Stimulated activated CD4-positive, alpha-beta T cell treated with anti-CD3 and anti-CD28 coated beads, Interleukin-1b, Interleukin-23, amount 100 ng/mL, for 4 hours (primary cell): ENCODE data around the gene FOXP1.

ENCODE experiments used
- DNase-seq, 2 donors: peaks; one replicate each; pipeline ENCODE4 v3.0.0-alpha.2; 2020; ENCODE audit warnings: low read depth in 2 of 2

The FOXP1 gene

DNA sequence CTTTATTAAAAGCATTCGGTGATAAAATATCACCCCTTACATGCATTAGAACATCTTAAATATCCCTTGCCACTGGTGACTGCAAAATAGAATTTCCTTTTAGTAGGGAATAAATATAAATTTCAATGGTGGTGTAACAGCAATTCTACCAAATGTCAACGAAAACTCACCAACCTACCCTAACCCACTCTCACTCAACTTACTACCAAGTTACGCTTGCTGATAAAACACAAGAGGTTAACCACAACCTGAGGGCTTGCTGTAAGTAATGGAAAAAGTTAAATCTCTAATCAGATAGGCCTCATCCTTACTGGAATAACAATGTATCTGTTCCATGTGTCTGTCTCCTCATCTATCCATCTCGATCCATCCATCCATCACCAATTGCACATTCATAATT lies 274.7 kb downstream of the FOXP1 start:
- DNase-seq, result no peak

GRCh38 chr3:71307991-71308697 lies 275.4 kb downstream of the FOXP1 start:
- DNase-seq, result no peak

- no peak for DNase-seq
These were observed 278.0 kb downstream of the FOXP1 start for GRCh38 chr3:71305231-71306206.

- DNase-seq, result no peak
These were observed 278.8 kb downstream of the FOXP1 start for GRCh38 chr3:71304684-71305083.

DNA sequence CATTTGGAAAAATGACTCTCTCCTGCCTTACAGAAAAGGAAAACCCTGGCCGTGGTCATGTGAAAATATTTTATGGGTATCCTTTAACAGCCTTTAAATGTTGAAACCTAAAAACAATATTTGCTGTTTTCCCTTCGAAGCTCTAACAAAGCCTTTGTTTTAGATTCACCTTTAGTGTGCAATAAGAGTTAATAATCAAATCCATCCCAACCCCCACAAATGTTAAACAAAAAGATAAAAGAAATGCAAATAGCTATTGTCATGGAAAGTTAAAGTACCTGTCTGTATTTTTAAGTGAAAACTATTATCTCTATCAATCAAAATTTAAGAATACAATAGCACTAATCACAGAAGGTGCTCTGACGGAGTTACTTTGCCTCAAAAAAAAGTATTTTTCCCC lies 279.3 kb downstream of the FOXP1 start:
- no peak for DNase-seq

- no peak for DNase-seq
These were observed 279.8 kb downstream of the FOXP1 start for GRCh38 chr3:71303627-71304200.

DNA sequence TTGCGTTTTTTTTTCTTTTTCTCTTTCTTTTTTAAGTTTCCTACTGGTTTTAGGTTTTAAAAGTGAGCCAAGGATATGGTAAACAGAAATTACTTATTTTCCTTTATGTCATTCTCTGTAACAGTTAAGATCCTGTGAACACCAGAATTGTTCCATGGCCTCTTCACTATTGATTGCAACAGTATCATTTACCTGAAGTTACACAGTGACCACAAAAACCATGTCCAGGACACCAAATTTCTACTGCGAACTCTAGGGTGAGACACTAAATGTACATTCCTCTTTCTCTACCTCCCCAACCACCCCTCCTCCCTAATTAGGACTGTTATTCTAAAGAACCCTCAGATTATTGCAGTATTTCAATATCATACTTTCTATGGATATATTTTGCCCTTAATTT lies 280.9 kb downstream of the FOXP1 start:
- DNase-seq, result no peak

- no peak for DNase-seq
These were observed 282.6 kb downstream of the FOXP1 start for GRCh38 chr3:71300951-71301393.

GRCh38 chr3:71299160-71299559 lies 284.4 kb downstream of the FOXP1 start:
- DNase-seq, result no peak

GRCh38 chr3:71294919-71295318 lies 288.6 kb downstream of the FOXP1 start:
- DNase-seq, result no peak

DNA sequence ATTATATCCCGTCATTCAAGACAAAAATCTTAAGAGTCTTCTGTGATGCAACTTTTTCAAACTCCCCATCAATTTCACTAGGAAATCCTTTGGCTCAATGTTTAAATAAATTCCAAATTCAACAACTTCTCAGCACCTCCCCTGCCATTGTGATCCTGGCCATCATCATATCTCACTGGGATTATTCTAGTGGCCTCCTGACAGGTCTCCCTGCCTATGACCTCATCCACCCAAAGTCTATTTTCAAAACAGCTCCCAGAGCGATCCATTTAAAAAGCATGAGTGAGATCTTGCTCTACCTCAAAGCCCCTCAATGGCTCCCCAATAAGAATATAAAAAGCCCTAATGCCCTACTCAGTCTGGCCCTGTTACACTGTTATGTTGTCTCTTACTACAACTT lies 293.2 kb downstream of the FOXP1 start:
- no peak for DNase-seq

DNA sequence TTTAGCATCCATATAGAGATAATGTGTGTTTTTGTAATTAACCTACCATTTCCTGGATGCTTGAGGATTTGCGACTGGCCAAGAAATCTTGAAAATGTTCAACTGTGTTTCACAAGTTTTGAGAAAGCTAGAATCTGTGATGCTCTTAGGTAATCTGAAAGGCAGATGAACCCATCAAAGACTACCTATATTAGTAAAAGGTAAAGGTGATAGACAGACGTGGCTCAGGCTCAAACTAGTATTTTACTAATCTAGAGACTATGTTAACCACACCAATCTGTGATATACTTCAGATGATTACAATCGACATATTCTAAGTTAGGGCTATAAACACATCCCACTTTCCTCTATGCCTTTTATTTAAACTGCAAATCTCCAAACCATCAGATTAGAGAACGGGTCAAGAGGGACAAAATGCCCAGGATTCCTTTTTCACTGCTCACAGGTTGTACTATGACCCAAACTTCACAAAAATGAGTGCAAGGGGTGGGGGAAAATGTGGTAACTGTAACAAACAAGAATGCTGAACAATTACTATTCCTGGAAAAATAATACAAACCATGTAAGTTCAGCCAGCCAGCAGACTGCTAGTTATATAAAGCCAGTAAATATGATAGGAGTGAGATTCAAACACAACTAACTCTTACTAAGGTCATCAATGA lies 295.1 kb downstream of the FOXP1 start:
- no peak for DNase-seq

- no peak for DNase-seq
These were observed 298.4 kb downstream of the FOXP1 start for GRCh38 chr3:71285086-71285485.

GRCh38 chr3:71282976-71283375 lies 300.6 kb downstream of the FOXP1 start:
- DNase-seq, result no peak

DNA sequence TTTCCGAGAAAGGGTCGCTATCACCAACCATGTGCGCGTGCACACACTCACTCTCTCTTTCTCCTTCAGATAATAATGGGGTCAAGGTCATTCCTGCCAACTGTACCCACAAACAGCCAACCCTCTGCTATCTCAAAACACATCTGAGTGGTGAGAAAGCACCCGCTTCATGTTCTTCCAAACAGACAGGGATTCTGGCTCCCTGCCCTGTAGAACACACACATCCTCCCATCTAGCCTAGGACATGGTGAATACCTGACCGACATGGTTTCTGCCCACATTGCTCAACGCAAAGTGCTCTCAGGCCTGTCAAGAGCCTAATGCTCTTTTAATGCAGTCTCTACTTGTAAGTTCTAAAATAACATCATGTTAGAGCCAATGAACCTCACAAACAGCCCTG lies 302.2 kb downstream of the FOXP1 start:
- DNase-seq, result no peak

DNA sequence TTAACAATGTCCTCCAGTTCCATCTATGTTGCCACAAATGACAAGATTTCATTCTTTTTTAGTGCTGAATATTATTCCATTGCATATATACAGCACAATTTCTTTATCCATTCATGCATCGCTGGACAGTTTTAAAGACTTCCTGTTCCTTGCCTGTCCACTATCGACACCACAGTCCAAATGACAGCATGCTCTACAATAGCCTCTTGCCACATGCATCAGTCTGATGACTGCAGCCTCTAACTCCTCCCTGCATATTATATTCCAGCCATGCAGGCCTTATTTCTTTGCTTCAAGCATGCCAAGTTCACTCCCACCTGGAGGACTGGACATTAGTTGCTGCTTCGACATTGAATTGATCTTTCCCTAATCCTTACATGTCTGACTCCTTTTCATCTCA lies 306.2 kb downstream of the FOXP1 start:
- DNase-seq, result no peak

DNA sequence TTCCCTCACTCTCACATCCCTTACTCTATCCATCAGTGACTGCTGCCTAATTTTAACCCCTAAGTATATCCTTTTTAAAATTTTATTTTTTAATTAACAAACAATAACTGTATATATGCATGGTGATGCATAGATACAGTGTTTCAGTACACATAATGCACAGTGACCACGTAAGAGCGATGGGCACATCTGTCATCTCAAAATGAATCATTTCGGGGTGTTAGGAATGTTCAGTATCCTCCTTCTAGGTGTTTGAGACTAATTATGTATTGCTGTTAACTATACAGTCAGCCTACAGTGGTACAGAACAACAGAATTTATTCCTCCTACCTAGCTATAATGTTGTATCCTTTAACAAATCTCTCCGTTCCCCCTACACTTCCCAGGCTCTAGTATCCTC lies 307.0 kb downstream of the FOXP1 start:
- DNase-seq, result no peak

DNA sequence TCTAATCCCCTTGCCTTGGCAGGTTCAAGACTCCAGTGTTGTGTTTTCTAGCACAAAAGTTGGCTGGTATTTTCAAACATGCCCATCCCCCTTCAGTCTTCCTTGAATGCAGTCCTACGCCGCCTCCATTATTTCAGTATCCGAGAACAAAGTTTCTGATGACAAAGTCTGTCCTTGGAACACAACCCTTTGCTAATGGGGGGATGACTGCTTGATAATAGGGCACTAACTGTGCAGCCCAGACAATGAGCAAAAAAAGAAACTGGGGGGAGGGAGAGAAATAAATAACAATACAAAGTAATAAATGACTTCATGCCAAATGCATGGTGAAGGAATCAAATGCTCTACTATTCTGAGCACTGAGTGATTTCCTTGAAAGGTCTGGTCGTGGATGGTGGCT lies 310.1 kb downstream of the FOXP1 start:
- DNase-seq, result no peak

DNA sequence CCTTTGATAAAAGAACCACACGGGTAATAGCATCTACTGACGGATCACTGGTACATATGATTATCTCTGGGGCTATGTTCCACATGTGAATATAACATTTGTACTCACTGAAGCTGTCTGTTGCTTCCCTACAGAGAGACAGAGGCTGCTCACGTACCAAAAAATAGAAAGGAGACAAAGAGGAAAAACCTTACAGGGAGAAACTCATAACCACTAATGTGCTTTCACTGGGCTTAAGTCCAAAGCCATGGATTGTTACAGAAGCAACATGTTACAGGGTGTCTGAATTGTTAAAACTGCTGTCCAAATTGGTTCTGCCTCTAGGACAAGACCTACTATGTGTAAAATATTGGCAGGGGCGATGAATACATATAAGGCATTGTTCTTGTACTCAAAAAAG lies 311.9 kb downstream of the FOXP1 start:
- no peak for DNase-seq

- DNase-seq, result no peak
These were observed 313.6 kb downstream of the FOXP1 start for GRCh38 chr3:71269906-71270305.

DNA sequence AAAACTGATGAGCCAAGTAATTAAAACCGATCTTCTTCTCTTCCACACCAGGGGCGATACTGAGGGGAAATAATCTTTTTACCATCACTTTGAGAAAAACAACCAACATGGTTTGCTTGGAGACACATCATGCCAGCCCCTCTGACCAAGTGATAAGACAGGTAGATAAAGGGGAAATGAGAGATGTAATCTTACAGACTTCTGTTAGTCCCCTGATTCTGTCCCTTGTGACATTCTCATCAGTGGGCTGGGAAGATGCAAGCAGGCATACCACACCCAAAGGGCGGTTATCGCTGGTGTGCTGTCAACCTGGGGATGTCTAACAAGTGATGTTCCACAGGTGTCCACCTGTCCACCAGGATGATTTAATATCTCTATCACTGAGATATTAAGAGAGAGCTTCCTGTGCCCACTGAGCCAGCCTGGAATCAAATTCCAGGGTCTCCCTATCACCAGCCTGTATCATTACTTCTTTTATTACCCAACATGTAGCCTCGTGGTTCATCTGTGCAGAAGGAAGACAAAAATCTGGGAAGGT lies 315.0 kb downstream of the FOXP1 start:
- DNase-seq, result no peak

DNA sequence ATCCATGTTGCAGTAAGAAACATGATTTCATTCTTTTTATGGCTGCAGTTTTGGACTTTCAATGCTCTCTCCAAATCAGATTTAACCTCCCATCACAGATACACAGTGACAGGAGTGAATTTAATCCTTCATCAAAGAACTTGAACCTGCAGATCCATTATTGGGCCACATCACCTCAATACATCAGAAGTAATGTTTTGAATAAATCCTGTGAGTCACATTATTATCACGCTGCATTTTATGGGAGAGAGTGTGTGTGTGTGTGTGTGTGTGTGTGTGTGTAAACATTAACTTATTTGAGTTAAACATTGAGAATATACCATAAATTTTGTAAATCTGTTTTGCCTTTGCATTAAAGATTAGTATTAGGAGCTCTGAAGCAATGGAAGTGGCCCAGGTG lies 316.7 kb downstream of the FOXP1 start:
- no peak for DNase-seq
